Loucy (cell line): ENCODE measurements around the gene UFD1.

Experiments used
- CTCF ChIP-seq: fragments of 200-600 bp; sonication (generic); conservative IDR thresholded peaks from 2 replicates; pipeline ENCODE4 v1.5.1; 2014; ENCODE audit warnings: mild to moderate bottlenecking, antibody characterized with exemption, low read length
- EZH2phosphoT487 ChIP-seq: fragments of 200-600 bp; IDR thresholded peaks from 2 replicates; pipeline ENCODE4 v1.6.1; 2018; ENCODE audit warnings: antibody characterized with exemption, mild to moderate bottlenecking, moderate library complexity, borderline replicate concordance

- no peak for TF ChIP-seq CTCF
- TF ChIP-seq EZH2phosphoT487 = no peak
Measured at GRCh38 chr22:19449422-19449767, 29.6 kb downstream of the UFD1 start.
